H1 (cell line): ENCODE data around the gene DDX42. TPM values are rescaled to one million over a fixed set of nuclear protein-coding genes. Genes with fewer than 3 reads are reported as not detected.

ENCODE experiments used
- CTCF ChIA-PET: fragments of 300-600 bp; sonication (Branson Sonifier 250); formaldehyde crosslinking; loops from one replicate; lab custom pipeline; 2021; ENCODE audit not compliant: partially characterized antibody; lab: Charles Lee
- POLR2A ChIA-PET: fragments of 300-600 bp; sonication (Branson Sonifier 250); formaldehyde crosslinking; loops from one replicate; lab custom pipeline; 2021; ENCODE audit warnings: inconsistent platforms; ENCODE audit not compliant: partially characterized antibody; lab: Charles Lee
- DNase-seq, 2 experiments: peaks; one replicate each; pipeline versions ENCODE4 v3.0.0 to v3.0.0-alpha.2; 2010 to 2022; ENCODE audit warnings: low spot score in 2 of 2, low read depth in 1 of 2, mixed read lengths in 1 of 2
- FAIRE-seq: peaks from 2 replicates; lab custom pipeline; 2011; peaks lifted over from hg19 to GRCh38; lab: Jason Lieb, UNC
- H2AFZ ChIP-seq: 2 replicates; pipeline ENCODE4 v1.8.1; 2012; ENCODE audit warnings: low read length, inconsistent platforms
- H2AK5ac ChIP-seq: 2 replicates; pipeline ENCODE4 v1.6.1; 2013; ENCODE audit warnings: low read depth, low read length
- H2BK120ac ChIP-seq: replicated peaks from 2 replicates; pipeline ENCODE3; 2013; ENCODE audit warnings: low read depth, low read length, inconsistent platforms
- H2BK12ac ChIP-seq: 2 replicates; pipeline ENCODE4 v1.6.1; 2013; ENCODE audit warnings: low read depth, low read length
- H2BK15ac ChIP-seq: 2 replicates; pipeline ENCODE4 v1.6.1; 2013; ENCODE audit warnings: low read length
- H2BK20ac ChIP-seq: 2 replicates; pipeline ENCODE4 v1.6.1; 2013; ENCODE audit warnings: low read length
- H2BK5ac ChIP-seq: 2 replicates; pipeline ENCODE4 v1.6.1; 2013; ENCODE audit warnings: low read depth, low read length
- H3K14ac ChIP-seq: 2 replicates; pipeline ENCODE4 v1.6.1; 2013; ENCODE audit warnings: inconsistent platforms; ENCODE audit not compliant: insufficient read length
- H3K18ac ChIP-seq: 2 replicates; pipeline ENCODE4 v1.6.1; 2013; ENCODE audit warnings: low read length; ENCODE audit errors: extremely low read depth
- H3K23ac ChIP-seq: 2 replicates; pipeline ENCODE4 v1.6.1; 2013; ENCODE audit warnings: inconsistent platforms; ENCODE audit not compliant: insufficient read length
- H3K23me2 ChIP-seq: 2 replicates; pipeline ENCODE4 v1.6.1; 2013; ENCODE audit warnings: low read depth, low read length
- H3K27ac ChIP-seq: 2 replicates; pipeline ENCODE4 v1.6.1; 2011; ENCODE audit warnings: low read depth, low read length, inconsistent platforms
- H3K27me3 ChIP-seq, 4 experiments: replicated peaks in 1 of 4; 1 replicate in 1 of 4; 2 replicates in 3 of 4; pipeline versions ENCODE4 v1.6.1 to v1.8.1; 2011 to 2013; ENCODE audit warnings: low read length in 3 of 4, mild to moderate bottlenecking in 3 of 4, inconsistent platforms in 2 of 4, mixed read lengths in 2 of 4, moderate library complexity in 1 of 4; ENCODE audit not compliant: control insufficient read depth in 3 of 4, insufficient read depth in 3 of 4; ENCODE audit errors: extremely low read depth in 1 of 4
- H3K36me3 ChIP-seq, 4 experiments: 2 replicates each; pipeline versions ENCODE4 v1.6.1 to v1.8.1; 2011 to 2013; ENCODE audit warnings: mild to moderate bottlenecking in 4 of 4, low read length in 3 of 4, moderate library complexity in 2 of 4, control low read depth in 1 of 4, inconsistent platforms in 1 of 4; ENCODE audit not compliant: insufficient read depth in 4 of 4, control insufficient read depth in 2 of 4
- H3K4ac ChIP-seq: replicated peaks from 2 replicates; pipeline ENCODE3; 2013; ENCODE audit warnings: low read length, low read depth, mixed read lengths, inconsistent platforms; ENCODE audit not compliant: insufficient read length
- H3K4me1 ChIP-seq, 4 experiments: replicated peaks in 1 of 4; 1 replicate in 1 of 4; 2 replicates in 3 of 4; pipeline versions ENCODE4 v1.6.1 to v1.8.1; 2011 to 2013; ENCODE audit warnings: low read length in 3 of 4, inconsistent platforms in 2 of 4, mixed read lengths in 1 of 4; ENCODE audit not compliant: insufficient read depth in 4 of 4, control insufficient read depth in 3 of 4
- H3K4me2 ChIP-seq, 2 experiments: 2 replicates each; pipeline versions ENCODE4 v1.6.1 to v1.8.1; 2011 to 2013; ENCODE audit warnings: low read depth in 2 of 2, low read length in 2 of 2, control low read depth in 1 of 2, inconsistent platforms in 1 of 2, mild to moderate bottlenecking in 1 of 2; ENCODE audit not compliant: insufficient read depth in 1 of 2
- H3K4me3 ChIP-seq, 4 experiments: fragments of 200-600, 300-600 bp in 1 of 4; sonication (generic), shearing (Covaris generic), sonication (Bioruptor Twin) in 1 of 4; 2 replicates each; pipeline versions ENCODE4 v1.5.1 to v1.8.1; 2011 to 2016; ENCODE audit warnings: low read length in 4 of 4, low read depth in 3 of 4, control low read depth in 2 of 4, inconsistent platforms in 2 of 4, mild to moderate bottlenecking in 2 of 4, mixed read lengths in 1 of 4, moderate library complexity in 1 of 4; ENCODE audit not compliant: insufficient read depth in 2 of 4; ENCODE audit errors: extremely low read depth in 1 of 4
- H3K56ac ChIP-seq: replicated peaks from 2 replicates; pipeline ENCODE3; 2013; ENCODE audit warnings: low read depth, mild to moderate bottlenecking, mixed read lengths, low read length, inconsistent platforms; ENCODE audit not compliant: insufficient read length
- H3K79me1 ChIP-seq: 2 replicates; pipeline ENCODE4 v1.6.1; 2013; ENCODE audit warnings: low read depth, low read length, control low read depth
- H3K79me2 ChIP-seq, 2 experiments: 2 replicates each; pipeline versions ENCODE4 v1.6.1 to v1.8.1; 2012 to 2013; ENCODE audit warnings: low read length in 2 of 2, mild to moderate bottlenecking in 2 of 2, inconsistent platforms in 1 of 2; ENCODE audit not compliant: insufficient read depth in 2 of 2, control insufficient read depth in 1 of 2
- H3K9ac ChIP-seq, 4 experiments: replicated peaks in 1 of 4; 1 replicate in 1 of 4; 2 replicates in 3 of 4; pipeline versions ENCODE4 v1.6.1 to v1.8.1; 2011 to 2013; ENCODE audit warnings: low read depth in 3 of 4, low read length in 3 of 4, control low read depth in 2 of 4, mild to moderate bottlenecking in 2 of 4, moderate library complexity in 2 of 4, inconsistent platforms in 1 of 4; ENCODE audit errors: extremely low read depth in 1 of 4
- H3K9me3 ChIP-seq, 2 experiments: 2 replicates each; pipeline versions ENCODE4 v1.6.1 to v1.8.1; 2012 to 2013; ENCODE audit warnings: mild to moderate bottlenecking in 2 of 2, moderate library complexity in 2 of 2, control low read depth in 1 of 2, inconsistent platforms in 1 of 2, low read depth in 1 of 2, low read length in 1 of 2, mixed read lengths in 1 of 2; ENCODE audit not compliant: insufficient read depth in 2 of 2
- H4K20me1 ChIP-seq, 2 experiments: replicated peaks in 1 of 2; 2 replicates each; pipeline versions ENCODE3 to v1.8.1; 2011 to 2013; ENCODE audit warnings: inconsistent platforms in 2 of 2, low read length in 2 of 2, mild to moderate bottlenecking in 1 of 2; ENCODE audit not compliant: insufficient read depth in 2 of 2, control insufficient read depth in 1 of 2
- H4K5ac ChIP-seq: 2 replicates; pipeline ENCODE4 v1.6.1; 2013; ENCODE audit warnings: low read length, low read depth, mixed read lengths, inconsistent platforms; ENCODE audit not compliant: insufficient read length
- H4K8ac ChIP-seq: 2 replicates; pipeline ENCODE4 v1.8.0; 2013; ENCODE audit warnings: mild to moderate bottlenecking, moderate library complexity, low read length, inconsistent platforms; ENCODE audit not compliant: insufficient read depth; ENCODE audit errors: extremely low read depth
- H4K91ac ChIP-seq: replicated peaks from 2 replicates; pipeline ENCODE3; 2013; ENCODE audit warnings: low read length, mixed read lengths, inconsistent platforms; ENCODE audit not compliant: insufficient read length
- RBBP5 ChIP-seq: IDR thresholded peaks from 2 replicates; pipeline ENCODE4 v1.7.1; 2012; ENCODE audit warnings: low read depth, mild to moderate bottlenecking, inconsistent platforms, low read length, moderate library complexity, borderline replicate concordance
- RXRA ChIP-seq: IDR thresholded peaks from 2 replicates; pipeline ENCODE4 v1.6.1; 2011; ENCODE audit warnings: low read depth, mild to moderate bottlenecking, low read length, moderate library complexity; ENCODE audit not compliant: insufficient read depth
- SRF ChIP-seq: IDR thresholded peaks from 2 replicates; pipeline ENCODE4 v1.6.1; 2011; ENCODE audit warnings: mild to moderate bottlenecking, low read depth, low read length, moderate library complexity
- WGBS, 2 experiments: shearing (Covaris generic) in 1 of 2; methylation state at CpG; one replicate each; pipeline versions ENCODE4 v1.1.6 to v1.1.7; 2013 to 2015; ENCODE audit warnings: low lambda C conversion rate in 2 of 2, mixed read lengths in 2 of 2, inconsistent platforms in 1 of 2, low coverage in 1 of 2, missing lambda C conversion rate in 1 of 2; ENCODE audit not compliant: insufficient replicate concordance in 2 of 2, insufficient coverage in 1 of 2, insufficient read length in 1 of 2; ENCODE audit errors: extremely low coverage in 1 of 2, missing lambda C conversion rate in 1 of 2; 5-methylcytosine and 5-hydroxymethylcytosine counted together
- polyA plus RNA-seq, 7 experiments: library from polyadenylated mRNA; depleted of rRNA in 3 of 7; stranded (reverse) in 5 of 7; unstranded in 2 of 7; fragments of >200 nt in 5 of 7; fragments of 200-250 nt in 2 of 7; gene quantifications; 1 replicate in 5 of 7; 2 replicates in 1 of 7; 4 replicates in 1 of 7; pipeline versions ENCODE4 v1.2.1 to v1.2.3, GENCODE V29; 2011 to 2013; ENCODE audit warnings: missing spikeins in 2 of 7, mixed read lengths in 2 of 7
- total RNA-seq: library from RNA; stranded (reverse); fragmentation: NEBNext Ultra II Directional; extraction: Animal tissue kit (Norgen Biotek cat#: 25700); gene quantifications from 2 replicates; pipeline ENCODE4 v1.2.1, GENCODE V29; 2021

The DDX42 gene
- total and polyA plus RNA-seq, 2 of the 8 experiments (the other 6 are each of a cell fraction or from before 2014, with no cell fraction given), result 40.6 to 114 TPM

DNA sequence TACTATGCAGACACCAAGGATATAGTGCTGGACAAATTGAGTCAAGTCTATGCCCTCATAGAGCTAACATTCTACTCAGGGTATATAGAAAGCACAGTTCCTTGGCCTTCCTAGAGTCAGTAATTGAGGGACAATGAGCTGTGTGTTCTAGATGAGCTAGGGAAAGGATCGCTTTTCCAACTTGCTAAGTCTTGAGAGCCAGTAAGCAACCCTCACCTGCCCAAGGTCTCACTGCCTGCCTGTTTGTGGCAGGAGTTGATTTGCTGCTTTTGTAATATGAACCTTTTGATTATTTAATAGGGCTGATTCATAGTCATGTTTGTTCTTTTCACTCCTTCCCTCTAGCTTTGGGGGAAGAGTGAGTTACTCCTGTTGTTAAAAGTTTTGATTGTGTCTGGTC lies 6.5 kb downstream of the DDX42 start:
- Histone ChIP-seq H2BK5ac (no peak overlapping the region), H2AFZ (no peak overlapping the region), H2BK15ac (no peak overlapping the region), H3K56ac (no peak overlapping the region), H3K14ac (no peak overlapping the region), H2BK12ac (no peak overlapping the region), H3K79me1 (peaks cover 4% of the 10 kb centered on the region; the same call in 1 of the 2 replicates), H2BK20ac (no peak overlapping the region), H3K27ac (no peak overlapping the region), H4K20me1 (peaks cover 14 to 20% of the 10 kb centered on the region in 2 experiments), H3K9me3 (no peaks in the 10 kb centered on the region), H3K4me2 (no peak overlapping the region; a peak in 1 of 4 replicates), H2BK120ac (no peak overlapping the region), H4K91ac (no peak overlapping the region), H3K4ac (no peak overlapping the region), H3K4me1 (no peaks in the 10 kb centered on the region; a peak in 2 of 7 replicates), H3K9ac (0 out of 7 replicates have a peak overlapping the region, but pooled peaks of 1 of the 4 experiments have one; percentile 18), H3K27me3 (no peaks in the 10 kb centered on the region), H3K4me3 (no peak overlapping the region), H3K18ac (no peak overlapping the region), H3K23ac (no peak overlapping the region), H4K8ac (no peak overlapping the region), H4K5ac (no peak overlapping the region), H2AK5ac (no peak overlapping the region), H3K36me3 (peaks cover 3 to 46% (median 20%) of the 10 kb centered on the region in 4 experiments; a peak in 7 of 8 replicates), H3K79me2 (peaks cover 56 to 98% of the 10 kb centered on the region in 2 experiments), H3K23me2 (peaks cover 1% of the 10 kb centered on the region)
- ChIA-PET CTCF (interaction anchor here (1.1 kb wide), 2 partner anchors 13 to 18 kb away, joined by 3 read pairs; no protein-coding TSS in a partner anchor), POLR2A (interaction anchor here (0.6 to 24.4 kb wide), 5 partner anchors 7 to 44 kb away, joined by 4 to 481 read pairs (median 9); partner anchors contain the start of genes CCDC47, DDX42, FTSJ3 and PSMC5)
- no peak for TF ChIP-seq RBBP5
- TF ChIP-seq SRF, result no peak
- TF ChIP-seq RXRA, result no peak
- FAIRE-seq (no peak), DNase-seq (no peak)
- WGBS, 2 experiments, result 86% methylated on average over 1 of the region's 1 CpG; no CpG with 5 or more reads in 1 of the 2 experiments
